NAMALWA (cell line): ENCODE measurements around the gene CKS2.

ENCODE experiments used
- DNase-seq: peaks from one replicate; pipeline ENCODE4 v3.0.0-alpha.2; 2015; ENCODE audit warnings: low spot score

CKS2 gene

GRCh38 chr9:89350988-89351557 lies 40.1 kb downstream of the CKS2 start:
- no peak for DNase-seq

GRCh38 chr9:89351584-89352300 lies 40.7 kb downstream of the CKS2 start:
- no peak for DNase-seq

GRCh38 chr9:89352451-89352850 lies 41.5 kb downstream of the CKS2 start:
- DNase-seq: no peak

GRCh38 chr9:89352874-89353649 lies 42.1 kb downstream of the CKS2 start:
- no peak for DNase-seq

GRCh38 chr9:89353989-89354388 lies 43.0 kb downstream of the CKS2 start:
- no peak for DNase-seq

GRCh38 chr9:89354471-89354870 lies 43.5 kb downstream of the CKS2 start:
- no peak for DNase-seq

GRCh38 chr9:89356782-89357181 lies 45.8 kb downstream of the CKS2 start:
- no peak for DNase-seq

- no peak for DNase-seq
Observed at GRCh38 chr9:89357331-89358197, 46.6 kb downstream of the CKS2 start.

GRCh38 chr9:89358376-89358916 lies 47.5 kb downstream of the CKS2 start:
- DNase-seq: no peak

GRCh38 chr9:89358985-89359384 lies 48.0 kb downstream of the CKS2 start:
- no peak for DNase-seq

- DNase-seq: no peak
Observed at GRCh38 chr9:89359751-89360261, 48.8 kb downstream of the CKS2 start.

- DNase-seq: no peak
Observed at GRCh38 chr9:89360465-89360864, 49.5 kb downstream of the CKS2 start.

- no peak for DNase-seq
Observed at GRCh38 chr9:89361031-89361430, 50.0 kb downstream of the CKS2 start.

- DNase-seq: no peak
Observed at GRCh38 chr9:89361816-89362646, 51.0 kb downstream of the CKS2 start.

- no peak for DNase-seq
Observed at GRCh38 chr9:89362647-89363310, 51.8 kb downstream of the CKS2 start.

GRCh38 chr9:89363311-89363670 lies 52.3 kb downstream of the CKS2 start:
- no peak for DNase-seq

- DNase-seq: no peak
Observed at GRCh38 chr9:89363921-89364665, 53.1 kb downstream of the CKS2 start.

GRCh38 chr9:89364666-89365531 lies 53.9 kb downstream of the CKS2 start:
- DNase-seq: no peak

- DNase-seq: no peak
Observed at GRCh38 chr9:89365532-89365912, 54.5 kb downstream of the CKS2 start.
